ENCODE data around the gene PRR7. TPM values are rescaled to one million over a fixed set of nuclear protein-coding genes. Genes with fewer than 3 reads are reported as not detected.

PRR7 gene
- total and polyA plus RNA-seq, 2 donors, result 1.6 to 3.6 TPM

- 98% methylated on average over 28 of the region's 28 CpGs for WGBS
- no peak overlapping the region for H3K4me3 ChIP-seq (ENCODE audit: low read length in 2 of 2)
- no peak overlapping the region for H3K27ac ChIP-seq (ENCODE audit: low read depth in 1 of 2, low read length in 1 of 2)
- H3K4me1 ChIP-seq (ENCODE audit: control insufficient read depth in 2 of 2, insufficient read depth in 2 of 2, low read length in 2 of 2), result peaks cover 4 to 30% of the 10 kb centered on the region in 2 donors
- H3K27me3 ChIP-seq (ENCODE audit: control insufficient read depth in 2 of 2, insufficient read depth in 1 of 2, low read length in 1 of 2), result no peaks in the 10 kb centered on the region
- H3K36me3 ChIP-seq (ENCODE audit: control insufficient read depth in 2 of 2, insufficient read depth in 2 of 2, low read length in 1 of 2), result peaks cover 33 to 48% of the 10 kb centered on the region in 2 donors
- no peak for DNase-seq (ENCODE audit: low read depth in 6 of 9, low spot score in 9 of 9)
- H3K9me3 ChIP-seq (ENCODE audit: control insufficient read depth in 2 of 2, insufficient read depth in 1 of 2, low read length in 1 of 2), result no peaks in the 10 kb centered on the region
These were observed 13.4 kb downstream of the PRR7 start for GRCh38 chr5:177459819-177460628.

GRCh38 chr5:177462021-177462670 lies 15.5 kb downstream of the PRR7 start:
- Histone ChIP-seq H3K36me3 (ENCODE audit: control insufficient read depth in 2 of 2, insufficient read depth in 2 of 2, low read length in 1 of 2) (peaks cover 54 to 62% of the 10 kb centered on the region in 2 donors), H3K27me3 (ENCODE audit: control insufficient read depth in 2 of 2, insufficient read depth in 1 of 2, low read length in 1 of 2) (no peaks in the 10 kb centered on the region), H3K9me3 (ENCODE audit: control insufficient read depth in 2 of 2, insufficient read depth in 1 of 2, low read length in 1 of 2) (no peaks in the 10 kb centered on the region), H3K4me1 (ENCODE audit: control insufficient read depth in 2 of 2, insufficient read depth in 2 of 2, low read length in 2 of 2) (peaks cover 4 to 14% of the 10 kb centered on the region in 2 donors), H3K27ac (ENCODE audit: low read depth in 1 of 2, low read length in 1 of 2) (no peak overlapping the region), H3K4me3 (ENCODE audit: low read length in 2 of 2) (no peak overlapping the region)
- WGBS, result 50% methylated on average over 27 of the region's 27 CpGs
- no peak for DNase-seq (ENCODE audit: low read depth in 6 of 9, low spot score in 9 of 9)

- no peak for DNase-seq (ENCODE audit: low read depth in 6 of 9, low spot score in 9 of 9)
- Histone ChIP-seq H3K27ac (ENCODE audit: low read depth in 1 of 2, low read length in 1 of 2) (no peak overlapping the region), H3K36me3 (ENCODE audit: control insufficient read depth in 2 of 2, insufficient read depth in 2 of 2, low read length in 1 of 2) (peaks cover 47 to 49% of the 10 kb centered on the region in 2 donors), H3K27me3 (ENCODE audit: control insufficient read depth in 2 of 2, insufficient read depth in 1 of 2, low read length in 1 of 2) (no peaks in the 10 kb centered on the region), H3K4me1 (ENCODE audit: control insufficient read depth in 2 of 2, insufficient read depth in 2 of 2, low read length in 2 of 2) (peaks cover 4 to 19% of the 10 kb centered on the region in 2 donors), H3K9me3 (ENCODE audit: control insufficient read depth in 2 of 2, insufficient read depth in 1 of 2, low read length in 1 of 2) (no peaks in the 10 kb centered on the region), H3K4me3 (ENCODE audit: low read length in 2 of 2) (no peak overlapping the region)
- WGBS, result 93% methylated on average over 11 of the region's 11 CpGs
These were observed 18.4 kb downstream of the PRR7 start for GRCh38 chr5:177465044-177465443.

GRCh38 chr5:177466861-177467260 lies 20.2 kb downstream of the PRR7 start:
- WGBS, result 98% methylated on average over 25 of the region's 25 CpGs
- Histone ChIP-seq H3K4me1 (ENCODE audit: control insufficient read depth in 2 of 2, insufficient read depth in 2 of 2, low read length in 2 of 2) (peaks cover 14 to 33% of the 10 kb centered on the region in 2 donors), H3K36me3 (ENCODE audit: control insufficient read depth in 2 of 2, insufficient read depth in 2 of 2, low read length in 1 of 2) (peaks cover 45 to 47% of the 10 kb centered on the region in 2 donors), H3K27ac (ENCODE audit: low read depth in 1 of 2, low read length in 1 of 2) (no peak overlapping the region), H3K9me3 (ENCODE audit: control insufficient read depth in 2 of 2, insufficient read depth in 1 of 2, low read length in 1 of 2) (peaks cover 0 to 1% of the 10 kb centered on the region in 2 donors), H3K4me3 (ENCODE audit: low read length in 2 of 2) (no peak overlapping the region), H3K27me3 (ENCODE audit: control insufficient read depth in 2 of 2, insufficient read depth in 1 of 2, low read length in 1 of 2) (no peaks in the 10 kb centered on the region)
- no peak for DNase-seq (ENCODE audit: low read depth in 6 of 9, low spot score in 9 of 9)

- WGBS, result 96% methylated on average over 31 of the region's 31 CpGs
- Histone ChIP-seq H3K36me3 (ENCODE audit: control insufficient read depth in 2 of 2, insufficient read depth in 2 of 2, low read length in 1 of 2) (peaks cover 44 to 45% of the 10 kb centered on the region in 2 donors), H3K4me3 (ENCODE audit: low read length in 2 of 2) (no peak overlapping the region), H3K27me3 (ENCODE audit: control insufficient read depth in 2 of 2, insufficient read depth in 1 of 2, low read length in 1 of 2) (no peaks in the 10 kb centered on the region), H3K4me1 (ENCODE audit: control insufficient read depth in 2 of 2, insufficient read depth in 2 of 2, low read length in 2 of 2) (peaks cover 16 to 33% of the 10 kb centered on the region in 2 donors), H3K9me3 (ENCODE audit: control insufficient read depth in 2 of 2, insufficient read depth in 1 of 2, low read length in 1 of 2) (peaks cover 0 to 3% of the 10 kb centered on the region in 2 donors), H3K27ac (ENCODE audit: low read depth in 1 of 2, low read length in 1 of 2) (no peak overlapping the region)
- no peak for DNase-seq (ENCODE audit: low read depth in 6 of 9, low spot score in 9 of 9)
These were observed 20.8 kb downstream of the PRR7 start for GRCh38 chr5:177467436-177467835.

GRCh38 chr5:177468329-177468684 lies 21.7 kb downstream of the PRR7 start:
- Histone ChIP-seq H3K27ac (ENCODE audit: low read depth in 1 of 2, low read length in 1 of 2) (no peak overlapping the region), H3K27me3 (ENCODE audit: control insufficient read depth in 2 of 2, insufficient read depth in 1 of 2, low read length in 1 of 2) (no peaks in the 10 kb centered on the region), H3K4me3 (ENCODE audit: low read length in 2 of 2) (no peak overlapping the region), H3K4me1 (ENCODE audit: control insufficient read depth in 2 of 2, insufficient read depth in 2 of 2, low read length in 2 of 2) (peaks cover 17 to 31% of the 10 kb centered on the region in 2 donors), H3K36me3 (ENCODE audit: control insufficient read depth in 2 of 2, insufficient read depth in 2 of 2, low read length in 1 of 2) (peaks cover 41 to 45% of the 10 kb centered on the region in 2 donors), H3K9me3 (ENCODE audit: control insufficient read depth in 2 of 2, insufficient read depth in 1 of 2, low read length in 1 of 2) (peaks cover 0 to 3% of the 10 kb centered on the region in 2 donors)
- WGBS, result 99% methylated on average over 2 of the region's 2 CpGs
- no peak for DNase-seq (ENCODE audit: low read depth in 6 of 9, low spot score in 9 of 9)

- Histone ChIP-seq H3K27ac (ENCODE audit: low read depth in 1 of 2, low read length in 1 of 2) (no peak overlapping the region), H3K9me3 (ENCODE audit: control insufficient read depth in 2 of 2, insufficient read depth in 1 of 2, low read length in 1 of 2) (peaks cover 0 to 3% of the 10 kb centered on the region in 2 donors), H3K36me3 (ENCODE audit: control insufficient read depth in 2 of 2, insufficient read depth in 2 of 2, low read length in 1 of 2) (peaks cover 39 to 42% of the 10 kb centered on the region in 2 donors), H3K27me3 (ENCODE audit: control insufficient read depth in 2 of 2, insufficient read depth in 1 of 2, low read length in 1 of 2) (peaks cover 0 to 1% of the 10 kb centered on the region in 2 donors), H3K4me1 (ENCODE audit: control insufficient read depth in 2 of 2, insufficient read depth in 2 of 2, low read length in 2 of 2) (peaks cover 17 to 34% of the 10 kb centered on the region in 2 donors), H3K4me3 (ENCODE audit: low read length in 2 of 2) (no peak overlapping the region)
- DNase-seq (ENCODE audit: low read depth in 6 of 9, low spot score in 9 of 9), result no peak
- 92% methylated on average over 25 of the region's 25 CpGs for WGBS
These were observed 22.3 kb downstream of the PRR7 start for GRCh38 chr5:177468685-177469628.

- Histone ChIP-seq H3K36me3 (ENCODE audit: control insufficient read depth in 2 of 2, insufficient read depth in 2 of 2, low read length in 1 of 2) (peaks cover 38 to 42% of the 10 kb centered on the region in 2 donors), H3K27ac (ENCODE audit: low read depth in 1 of 2, low read length in 1 of 2) (no peak overlapping the region), H3K9me3 (ENCODE audit: control insufficient read depth in 2 of 2, insufficient read depth in 1 of 2, low read length in 1 of 2) (peaks cover 0 to 3% of the 10 kb centered on the region in 2 donors), H3K4me3 (ENCODE audit: low read length in 2 of 2) (no peak overlapping the region), H3K27me3 (ENCODE audit: control insufficient read depth in 2 of 2, insufficient read depth in 1 of 2, low read length in 1 of 2) (peaks cover 0 to 8% of the 10 kb centered on the region in 2 donors), H3K4me1 (ENCODE audit: control insufficient read depth in 2 of 2, insufficient read depth in 2 of 2, low read length in 2 of 2) (peaks cover 20 to 43% of the 10 kb centered on the region in 2 donors)
- no peak for DNase-seq (ENCODE audit: low read depth in 6 of 9, low spot score in 9 of 9)
- WGBS, result 90% methylated on average over 8 of the region's 8 CpGs
These were observed 23.3 kb downstream of the PRR7 start for GRCh38 chr5:177469750-177470525.
